ENCODE data around the gene GPS2.

GRCh38 chr17:7321466-7321865, 6.3 kb upstream of the GPS2 start:
- TF ChIP-seq CTCF (IDR thresholded peaks at IDR 0.05) = no peak
- no peak for TF ChIP-seq POLR2A (IDR thresholded peaks at IDR 0.05)
